ENCODE results near the gene FBXO47. TPM values are rescaled to one million over a fixed set of nuclear protein-coding genes. Genes with fewer than 3 reads are reported as not detected.

FBXO47 gene
- total and polyA plus RNA-seq, 9 of the 15 experiments (the other 6 are each of a cell fraction or from before 2014, with no cell fraction given): not detected

DNA sequence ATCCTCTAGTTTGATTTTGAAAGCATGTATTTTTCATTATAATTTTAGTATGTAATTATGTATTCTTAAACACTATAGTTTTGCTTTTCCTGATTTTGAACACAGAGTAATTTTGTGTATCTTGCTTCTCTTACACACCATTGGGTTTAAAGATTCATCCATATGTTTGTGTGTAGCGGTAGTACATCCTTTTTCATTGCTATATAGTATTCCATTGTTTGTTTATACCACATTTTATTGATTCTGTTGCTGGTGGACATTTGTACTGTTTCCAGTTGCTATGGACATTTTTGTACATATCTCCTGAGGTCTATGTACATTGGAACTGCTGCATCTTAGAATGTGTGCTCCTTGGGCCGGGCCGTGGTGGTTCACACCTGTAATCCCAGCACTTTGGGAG lies 62.3 kb downstream of the FBXO47 start (continued):
- TF ChIP-seq, protein P1, sequence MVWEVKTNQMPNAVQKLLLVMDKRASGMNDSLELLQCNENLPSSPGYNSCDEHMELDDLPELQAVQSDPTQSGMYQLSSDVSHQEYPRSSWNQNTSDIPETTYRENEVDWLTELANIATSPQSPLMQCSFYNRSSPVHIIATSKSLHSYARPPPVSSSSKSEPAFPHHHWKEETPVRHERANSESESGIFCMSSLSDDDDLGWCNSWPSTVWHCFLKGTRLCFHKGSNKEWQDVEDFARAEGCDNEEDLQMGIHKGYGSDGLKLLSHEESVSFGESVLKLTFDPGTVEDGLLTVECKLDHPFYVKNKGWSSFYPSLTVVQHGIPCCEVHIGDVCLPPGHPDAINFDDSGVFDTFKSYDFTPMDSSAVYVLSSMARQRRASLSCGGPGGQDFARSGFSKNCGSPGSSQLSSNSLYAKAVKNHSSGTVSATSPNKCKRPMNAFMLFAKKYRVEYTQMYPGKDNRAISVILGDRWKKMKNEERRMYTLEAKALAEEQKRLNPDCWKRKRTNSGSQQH (CRISPR knock-in tag; IDR thresholded peaks at IDR 0.05): no peak
- peak in 1 of 2 experiments; percentile 42; a peak in 1 of 4 replicates for TF ChIP-seq KDM1A (IDR thresholded peaks at IDR 0.05)

DNA sequence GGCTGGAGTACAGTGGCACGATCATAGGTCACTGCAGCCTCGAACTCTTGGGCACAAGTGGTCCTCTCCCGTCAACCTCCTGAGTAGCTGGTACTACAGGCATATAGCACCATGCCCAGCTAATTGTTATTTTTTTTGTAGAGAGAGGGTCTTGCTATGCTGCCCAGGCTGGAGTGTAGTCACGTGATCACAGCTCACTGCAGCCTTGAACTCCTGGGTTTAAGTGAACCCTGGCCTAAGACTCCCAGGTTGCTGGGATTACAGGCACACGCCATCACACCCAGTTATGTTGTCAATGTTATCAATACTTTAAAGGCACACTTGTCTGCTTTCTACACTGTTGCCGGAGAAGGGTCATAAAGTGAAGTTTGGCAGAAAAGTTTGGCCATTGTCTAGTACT lies 63.8 kb downstream of the FBXO47 start:
- Histone ChIP-seq H3K79me2 (ENCODE audit: control insufficient read depth, insufficient read depth, low read length) (peaks cover 23% of the 10 kb centered on the region), H3K36me3 (ENCODE audit: control insufficient read depth, insufficient read depth, low read length) (peaks cover 60% of the 10 kb centered on the region), H3K4me1 (replicated peaks in 1 of 2; ENCODE audit: control insufficient read depth in 2 of 2, insufficient read depth in 2 of 2, low read length in 2 of 2) (peaks cover 24 to 33% of the 10 kb centered on the region in 2 experiments), H3K4me3 (no peak overlapping the region), H3K9me1 (ENCODE audit: control insufficient read depth, insufficient read depth, low read length) (no peaks in the 10 kb centered on the region), H4K20me1 (replicated peaks; ENCODE audit: control insufficient read depth, insufficient read depth, low read length) (peaks cover 21% of the 10 kb centered on the region), H3K4me2 (ENCODE audit: insufficient read depth, low read length) (no peak overlapping the region), H3K9me3 (replicated peaks; ENCODE audit: control insufficient read depth, insufficient read depth, low read depth, low read length) (no peaks in the 10 kb centered on the region), H3K27me3 (ENCODE audit: control insufficient read depth in 2 of 2, insufficient read depth in 2 of 2, low read length in 2 of 2) (no peaks in the 10 kb centered on the region), H2AFZ (ENCODE audit: low read depth, low read length) (no peak overlapping the region), H3K9ac (ENCODE audit: insufficient read depth in 1 of 2, low read depth in 2 of 2, low read length in 2 of 2) (no peak overlapping the region), H3K27ac (ENCODE audit: extremely low read depth, low read depth, low read length) (no peak overlapping the region)
- in situ Hi-C loops (cut with MboI): no loop called here
- TF ChIP-seq ZNF121 (CRISPR knock-in tag; conservative IDR thresholded peaks at IDR 0.05): peak; percentile 83
- TF ChIP-seq, protein P2, sequence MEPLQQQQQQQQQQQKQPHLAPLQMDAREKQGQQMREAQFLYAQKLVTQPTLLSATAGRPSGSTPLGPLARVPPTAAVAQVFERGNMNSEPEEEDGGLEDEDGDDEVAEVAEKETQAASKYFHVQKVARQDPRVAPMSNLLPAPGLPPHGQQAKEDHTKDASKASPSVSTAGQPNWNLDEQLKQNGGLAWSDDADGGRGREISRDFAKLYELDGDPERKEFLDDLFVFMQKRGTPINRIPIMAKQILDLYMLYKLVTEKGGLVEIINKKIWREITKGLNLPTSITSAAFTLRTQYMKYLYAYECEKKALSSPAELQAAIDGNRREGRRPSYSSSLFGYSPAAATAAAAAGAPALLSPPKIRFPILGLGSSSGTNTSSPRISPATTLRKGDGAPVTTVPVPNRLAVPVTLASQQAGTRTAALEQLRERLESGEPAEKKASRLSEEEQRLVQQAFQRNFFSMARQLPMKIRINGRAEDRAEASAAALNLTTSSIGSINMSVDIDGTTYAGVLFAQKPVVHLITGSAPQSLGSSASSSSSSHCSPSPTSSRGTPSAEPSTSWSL (CRISPR knock-in tag; IDR thresholded peaks at IDR 0.05; ENCODE audit: borderline replicate concordance): no peak
- TF ChIP-seq, protein P3, sequence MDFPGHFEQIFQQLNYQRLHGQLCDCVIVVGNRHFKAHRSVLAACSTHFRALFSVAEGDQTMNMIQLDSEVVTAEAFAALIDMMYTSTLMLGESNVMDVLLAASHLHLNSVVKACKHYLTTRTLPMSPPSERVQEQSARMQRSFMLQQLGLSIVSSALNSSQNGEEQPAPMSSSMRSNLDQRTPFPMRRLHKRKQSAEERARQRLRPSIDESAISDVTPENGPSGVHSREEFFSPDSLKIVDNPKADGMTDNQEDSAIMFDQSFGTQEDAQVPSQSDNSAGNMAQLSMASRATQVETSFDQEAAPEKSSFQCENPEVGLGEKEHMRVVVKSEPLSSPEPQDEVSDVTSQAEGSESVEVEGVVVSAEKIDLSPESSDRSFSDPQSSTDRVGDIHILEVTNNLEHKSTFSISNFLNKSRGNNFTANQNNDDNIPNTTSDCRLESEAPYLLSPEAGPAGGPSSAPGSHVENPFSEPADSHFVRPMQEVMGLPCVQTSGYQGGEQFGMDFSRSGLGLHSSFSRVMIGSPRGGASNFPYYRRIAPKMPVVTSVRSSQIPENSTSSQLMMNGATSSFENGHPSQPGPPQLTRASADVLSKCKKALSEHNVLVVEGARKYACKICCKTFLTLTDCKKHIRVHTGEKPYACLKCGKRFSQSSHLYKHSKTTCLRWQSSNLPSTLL (IDR thresholded peaks at IDR 0.05): no peak
- intact Hi-C loops (cut with micrococcal nuclease): no loop called here
- FAIRE-seq (no peak), DNase-seq (ENCODE audit: extremely low read depth in 1 of 4, low spot score in 3 of 4) (no peak), ATAC-seq (no peak)
- POLR2A ChIA-PET: no interaction called here
- CTCF ChIA-PET (ENCODE audit: low intra/inter-chr PET ratio): no interaction called here
- WGBS (ENCODE audit: insufficient coverage, low coverage, missing lambda C conversion rate): 88% methylated on average over 6 of the region's 6 CpGs
- BruUV-seq (replicated peaks): TSS peak; percentile 7

Data from K562 (cell line).